Measurements from ENCODE around the gene BCAS3. TPM values are rescaled to one million over a fixed set of nuclear protein-coding genes. Genes with fewer than 3 reads are reported as not detected.

BCAS3 gene
- polyA plus RNA-seq, 1 donor from 2014 or later, result 21.6 TPM

DNA sequence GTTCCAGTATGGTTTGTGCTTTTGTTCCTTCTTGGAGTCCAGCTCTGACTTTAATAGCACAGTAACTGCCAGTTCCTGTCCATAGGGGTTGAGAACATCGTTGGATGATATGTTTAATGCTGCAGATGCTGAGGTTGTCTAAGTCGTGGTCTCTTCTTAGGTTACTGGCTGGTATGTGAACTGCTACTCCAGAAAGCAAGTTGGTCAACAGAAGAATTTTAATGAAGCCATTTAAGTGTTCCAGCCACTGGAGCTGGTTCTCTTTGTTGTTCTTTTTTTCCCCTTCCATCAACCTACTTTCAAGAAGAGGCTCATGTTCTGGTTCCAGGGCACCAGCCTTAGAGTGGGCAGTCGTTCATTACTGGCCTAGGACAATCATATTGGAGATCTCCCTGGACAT is 581.7 kb downstream of the BCAS3 start:
- no peak overlapping the region for H3K27ac ChIP-seq (ENCODE audit: low read length)

DNA sequence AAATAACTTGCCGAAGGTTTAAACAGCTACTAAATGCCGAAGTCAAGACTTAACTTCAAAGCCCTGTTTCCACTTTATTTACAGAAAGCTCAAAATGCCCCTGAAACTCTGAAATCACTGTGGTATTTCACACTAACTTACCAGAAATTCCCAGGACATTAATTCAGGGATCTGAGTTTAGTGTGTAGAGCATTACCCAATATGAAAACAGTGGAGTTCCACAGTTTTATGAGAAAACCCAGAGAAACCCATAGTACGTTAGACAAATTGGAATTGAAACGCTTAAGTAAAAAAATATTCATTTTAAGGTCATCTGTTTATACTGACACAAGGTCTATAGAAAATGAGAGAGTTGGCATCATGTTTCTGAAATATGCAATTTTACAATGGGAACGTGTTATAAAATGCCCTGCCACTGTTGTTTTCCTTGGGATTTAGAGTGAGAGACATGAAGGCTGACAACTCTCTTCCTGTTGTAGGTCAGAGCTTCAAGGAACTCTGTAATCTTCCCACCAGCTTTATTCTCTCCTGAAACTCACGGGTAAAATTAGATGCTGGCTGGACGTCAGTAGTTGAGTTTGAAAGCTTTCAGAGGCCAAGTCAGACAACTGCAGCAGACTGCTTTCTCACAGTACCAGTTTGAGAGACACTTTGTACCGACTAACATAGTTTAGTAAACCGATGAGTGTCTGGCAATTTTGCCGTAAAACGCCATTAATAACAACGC is 582.6 kb downstream of the BCAS3 start:
- no peak overlapping the region for H3K9ac ChIP-seq (ENCODE audit: low read length)
- no peaks in the 10 kb centered on the region for H3K9me2 ChIP-seq (ENCODE audit: insufficient read depth, low read length)
- TF ChIP-seq EP300 (conservative IDR thresholded peaks at IDR 0.05; ENCODE audit: poor library complexity, severe bottlenecking) (no peak), POLR2AphosphoS5 (IDR thresholded peaks at IDR 0.05) (no peak), EZH2 (IDR thresholded peaks at IDR 0.05; ENCODE audit: borderline replicate concordance, insufficient read depth, low read length, poor library complexity, severe bottlenecking) (no peak), TAF1 (IDR thresholded peaks at IDR 0.05; ENCODE audit: low read depth) (no peak), SMC3 (conservative IDR thresholded peaks at IDR 0.05; ENCODE audit: poor library complexity) (no peak), RAD21 (conservative IDR thresholded peaks at IDR 0.05) (no peak), MXI1 (conservative IDR thresholded peaks at IDR 0.05; ENCODE audit: poor library complexity, severe bottlenecking) (no peak)
- TF ChIP-seq, protein P1, sequence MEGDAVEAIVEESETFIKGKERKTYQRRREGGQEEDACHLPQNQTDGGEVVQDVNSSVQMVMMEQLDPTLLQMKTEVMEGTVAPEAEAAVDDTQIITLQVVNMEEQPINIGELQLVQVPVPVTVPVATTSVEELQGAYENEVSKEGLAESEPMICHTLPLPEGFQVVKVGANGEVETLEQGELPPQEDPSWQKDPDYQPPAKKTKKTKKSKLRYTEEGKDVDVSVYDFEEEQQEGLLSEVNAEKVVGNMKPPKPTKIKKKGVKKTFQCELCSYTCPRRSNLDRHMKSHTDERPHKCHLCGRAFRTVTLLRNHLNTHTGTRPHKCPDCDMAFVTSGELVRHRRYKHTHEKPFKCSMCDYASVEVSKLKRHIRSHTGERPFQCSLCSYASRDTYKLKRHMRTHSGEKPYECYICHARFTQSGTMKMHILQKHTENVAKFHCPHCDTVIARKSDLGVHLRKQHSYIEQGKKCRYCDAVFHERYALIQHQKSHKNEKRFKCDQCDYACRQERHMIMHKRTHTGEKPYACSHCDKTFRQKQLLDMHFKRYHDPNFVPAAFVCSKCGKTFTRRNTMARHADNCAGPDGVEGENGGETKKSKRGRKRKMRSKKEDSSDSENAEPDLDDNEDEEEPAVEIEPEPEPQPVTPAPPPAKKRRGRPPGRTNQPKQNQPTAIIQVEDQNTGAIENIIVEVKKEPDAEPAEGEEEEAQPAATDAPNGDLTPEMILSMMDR (IDR thresholded peaks at IDR 0.05; ENCODE audit: poor library complexity, severe bottlenecking), result no peak
- TF ChIP-seq, protein P2, sequence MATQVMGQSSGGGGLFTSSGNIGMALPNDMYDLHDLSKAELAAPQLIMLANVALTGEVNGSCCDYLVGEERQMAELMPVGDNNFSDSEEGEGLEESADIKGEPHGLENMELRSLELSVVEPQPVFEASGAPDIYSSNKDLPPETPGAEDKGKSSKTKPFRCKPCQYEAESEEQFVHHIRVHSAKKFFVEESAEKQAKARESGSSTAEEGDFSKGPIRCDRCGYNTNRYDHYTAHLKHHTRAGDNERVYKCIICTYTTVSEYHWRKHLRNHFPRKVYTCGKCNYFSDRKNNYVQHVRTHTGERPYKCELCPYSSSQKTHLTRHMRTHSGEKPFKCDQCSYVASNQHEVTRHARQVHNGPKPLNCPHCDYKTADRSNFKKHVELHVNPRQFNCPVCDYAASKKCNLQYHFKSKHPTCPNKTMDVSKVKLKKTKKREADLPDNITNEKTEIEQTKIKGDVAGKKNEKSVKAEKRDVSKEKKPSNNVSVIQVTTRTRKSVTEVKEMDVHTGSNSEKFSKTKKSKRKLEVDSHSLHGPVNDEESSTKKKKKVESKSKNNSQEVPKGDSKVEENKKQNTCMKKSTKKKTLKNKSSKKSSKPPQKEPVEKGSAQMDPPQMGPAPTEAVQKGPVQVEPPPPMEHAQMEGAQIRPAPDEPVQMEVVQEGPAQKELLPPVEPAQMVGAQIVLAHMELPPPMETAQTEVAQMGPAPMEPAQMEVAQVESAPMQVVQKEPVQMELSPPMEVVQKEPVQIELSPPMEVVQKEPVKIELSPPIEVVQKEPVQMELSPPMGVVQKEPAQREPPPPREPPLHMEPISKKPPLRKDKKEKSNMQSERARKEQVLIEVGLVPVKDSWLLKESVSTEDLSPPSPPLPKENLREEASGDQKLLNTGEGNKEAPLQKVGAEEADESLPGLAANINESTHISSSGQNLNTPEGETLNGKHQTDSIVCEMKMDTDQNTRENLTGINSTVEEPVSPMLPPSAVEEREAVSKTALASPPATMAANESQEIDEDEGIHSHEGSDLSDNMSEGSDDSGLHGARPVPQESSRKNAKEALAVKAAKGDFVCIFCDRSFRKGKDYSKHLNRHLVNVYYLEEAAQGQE (IDR thresholded peaks at IDR 0.05; ENCODE audit: borderline replicate concordance), result no peak
- H4K20me1 ChIP-seq (ENCODE audit: insufficient read depth), result no peaks in the 10 kb centered on the region
- no peaks in the 10 kb centered on the region for H3K36me3 ChIP-seq (ENCODE audit: insufficient read depth, low read length)
- no peak overlapping the region for H3K27ac ChIP-seq (ENCODE audit: low read length)
- no peaks in the 10 kb centered on the region for H3K9me3 ChIP-seq (ENCODE audit: low read length)
- no peak overlapping the region for H2AFZ ChIP-seq (ENCODE audit: low read depth, low read length)
- H3K79me2 ChIP-seq (replicated peaks; ENCODE audit: insufficient read depth, low read length), result no peaks in the 10 kb centered on the region
- no peaks in the 10 kb centered on the region for H3F3A ChIP-seq (ENCODE audit: insufficient read depth, low read length, poor library complexity, severe bottlenecking)
- H3K4me3 ChIP-seq (ENCODE audit: low read length), result no peak overlapping the region
- H3K27me3 ChIP-seq (ENCODE audit: insufficient read depth, low read depth, low read length), result no peaks in the 10 kb centered on the region
- no peak overlapping the region for H3K4me2 ChIP-seq (ENCODE audit: low read length)

More for the DNA sequence above, 581.7 kb downstream of the BCAS3 start:
- TF ChIP-seq, protein P1 (IDR thresholded peaks at IDR 0.05; ENCODE audit: poor library complexity, severe bottlenecking), result no peak
- no peak for TF ChIP-seq MXI1 (conservative IDR thresholded peaks at IDR 0.05; ENCODE audit: poor library complexity, severe bottlenecking)
- TF ChIP-seq TAF1 (IDR thresholded peaks at IDR 0.05; ENCODE audit: low read depth), result no peak
- TF ChIP-seq EP300 (conservative IDR thresholded peaks at IDR 0.05; ENCODE audit: poor library complexity, severe bottlenecking), result no peak
- TF ChIP-seq SMC3 (conservative IDR thresholded peaks at IDR 0.05; ENCODE audit: poor library complexity), result no peak
- TF ChIP-seq RAD21 (conservative IDR thresholded peaks at IDR 0.05), result no peak
- TF ChIP-seq, protein P2 (IDR thresholded peaks at IDR 0.05; ENCODE audit: borderline replicate concordance), result no peak
- no peak for TF ChIP-seq EZH2 (IDR thresholded peaks at IDR 0.05; ENCODE audit: borderline replicate concordance, insufficient read depth, low read length, poor library complexity, severe bottlenecking)
- no peak for TF ChIP-seq POLR2AphosphoS5 (IDR thresholded peaks at IDR 0.05)
- no peaks in the 10 kb centered on the region for H3K9me3 ChIP-seq (ENCODE audit: low read length)
- H2AFZ ChIP-seq (ENCODE audit: low read depth, low read length), result no peak overlapping the region
- no peaks in the 10 kb centered on the region for H3K36me3 ChIP-seq (ENCODE audit: insufficient read depth, low read length)
- no peak overlapping the region for H3K4me3 ChIP-seq (ENCODE audit: low read length)
- H4K20me1 ChIP-seq (ENCODE audit: insufficient read depth), result no peaks in the 10 kb centered on the region
- no peaks in the 10 kb centered on the region for H3K27me3 ChIP-seq (ENCODE audit: insufficient read depth, low read depth, low read length)
- no peak overlapping the region for H3K4me2 ChIP-seq (ENCODE audit: low read length)
- H3K9ac ChIP-seq (ENCODE audit: low read length), result no peak overlapping the region
- no peaks in the 10 kb centered on the region for H3K9me2 ChIP-seq (ENCODE audit: insufficient read depth, low read length)
- no peaks in the 10 kb centered on the region for H3K79me2 ChIP-seq (replicated peaks; ENCODE audit: insufficient read depth, low read length)
- H3F3A ChIP-seq (ENCODE audit: insufficient read depth, low read length, poor library complexity, severe bottlenecking), result no peaks in the 10 kb centered on the region
